ENCODE results near the gene PIGN. TPM values are rescaled to one million over a fixed set of nuclear protein-coding genes. Genes with fewer than 3 reads are reported as not detected.

PIGN gene
- total RNA-seq, 1 experiment from 2014 or later, result 30.9 TPM

DNA sequence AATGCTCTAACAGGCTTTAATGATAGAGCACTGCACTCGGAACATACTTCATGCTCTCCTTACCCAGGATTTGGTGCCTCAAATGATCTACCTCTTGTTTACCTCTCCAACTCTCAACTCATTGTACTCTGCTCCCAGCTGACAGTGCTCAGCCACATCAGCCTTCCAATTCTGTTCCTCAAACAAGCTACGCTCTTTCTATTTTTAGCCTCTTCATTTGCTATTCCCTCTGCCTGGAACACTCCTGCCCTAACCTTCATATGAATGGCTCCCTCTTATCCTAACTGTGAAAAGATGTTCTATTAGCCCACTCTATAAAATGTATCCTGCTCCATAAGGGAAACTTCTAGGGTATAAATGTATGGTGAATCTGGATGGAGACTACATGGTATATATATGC is 42.5 kb downstream of the PIGN start:
- Histone ChIP-seq H3K79me2 (ENCODE audit: insufficient read depth, low read length) (no peaks in the 10 kb centered on the region), H3K9ac (ENCODE audit: extremely low read depth, insufficient read length, low read length) (no peak overlapping the region), H3K27me3 (ENCODE audit: insufficient read depth, low read length) (no peaks in the 10 kb centered on the region), H2BK120ac (ENCODE audit: low read depth, low read length, poor library complexity, severe bottlenecking) (no peak overlapping the region), H3K23ac (ENCODE audit: insufficient read length, low read depth, low read length) (no peak overlapping the region), H3K4ac (ENCODE audit: low read depth, low read length) (no peak overlapping the region), H3K4me2 (ENCODE audit: insufficient read depth, insufficient read length, low read length) (no peak overlapping the region), H4K91ac (ENCODE audit: insufficient read length, low read depth, low read length) (no peak overlapping the region), H2BK12ac (ENCODE audit: insufficient read length, low read depth, low read length) (no peak overlapping the region), H4K8ac (replicated peaks; ENCODE audit: insufficient read length, low read depth, low read length) (no peak overlapping the region), H2AK5ac (ENCODE audit: insufficient read length, low read length) (no peak overlapping the region), H3K27ac (ENCODE audit: insufficient read length, low read depth, low read length) (no peak overlapping the region), H3K23me2 (ENCODE audit: insufficient read length, low read depth, low read length, poor library complexity, severe bottlenecking) (no peaks in the 10 kb centered on the region), H3K14ac (ENCODE audit: insufficient read depth, low read length) (no peak overlapping the region), H4K5ac (ENCODE audit: insufficient read length, low read depth, low read length) (no peak overlapping the region), H3K79me1 (ENCODE audit: insufficient read depth, low read depth, low read length, poor library complexity, severe bottlenecking) (no peaks in the 10 kb centered on the region), H2BK20ac (ENCODE audit: low read depth, low read length, poor library complexity, severe bottlenecking) (no peak overlapping the region), H3K56ac (ENCODE audit: insufficient read length, low read depth, low read length) (no peak overlapping the region), H3K9me3 (ENCODE audit: control insufficient read depth, low read depth, low read length) (no peaks in the 10 kb centered on the region), H3K4me1 (ENCODE audit: insufficient read depth, low read length) (no peaks in the 10 kb centered on the region), H4K20me1 (ENCODE audit: control insufficient read depth, insufficient read depth, insufficient read length) (no peaks in the 10 kb centered on the region), H3K18ac (ENCODE audit: insufficient read length, low read depth, low read length) (no peak overlapping the region), H2BK15ac (ENCODE audit: low read depth, low read length) (no peak overlapping the region), H2BK5ac (ENCODE audit: insufficient read length, low read length) (no peak overlapping the region), H2AFZ (ENCODE audit: low read length) (no peak overlapping the region), H3T11ph (ENCODE audit: low read length) (no peak overlapping the region)
- H3K27ac Mint-ChIP-seq, result peak overlapping the region in 1 of 3 experiments; percentile 5; a peak in 1 of 7 replicates
- no peaks in the 10 kb centered on the region; a peak in 2 of 7 replicates for H3K36me3 Mint-ChIP-seq (ENCODE audit: insufficient read depth in 1 of 3, low read depth in 3 of 3)
- no peaks in the 10 kb centered on the region for H3K9me3 Mint-ChIP-seq
- DNase-seq, result no peak
- no peaks in the 10 kb centered on the region for H3K27me3 Mint-ChIP-seq (ENCODE audit: low read depth)
- no peak overlapping the region for H3K4me3 Mint-ChIP-seq
- H3K4me1 Mint-ChIP-seq, result peaks cover 0 to 3% of the 10 kb centered on the region in 2 experiments; a peak in 2 of 4 replicates
- no peak for TF ChIP-seq CTCF (conservative IDR thresholded peaks at IDR 0.05)
- no CpG with 5 or more reads among the region's 2 CpGs for WGBS (ENCODE audit: extremely low coverage, insufficient read length, low lambda C conversion rate)

Measured in H9 (cell line).